Measurements from ENCODE around the gene OCIAD1.

Gene OCIAD1

DNA sequence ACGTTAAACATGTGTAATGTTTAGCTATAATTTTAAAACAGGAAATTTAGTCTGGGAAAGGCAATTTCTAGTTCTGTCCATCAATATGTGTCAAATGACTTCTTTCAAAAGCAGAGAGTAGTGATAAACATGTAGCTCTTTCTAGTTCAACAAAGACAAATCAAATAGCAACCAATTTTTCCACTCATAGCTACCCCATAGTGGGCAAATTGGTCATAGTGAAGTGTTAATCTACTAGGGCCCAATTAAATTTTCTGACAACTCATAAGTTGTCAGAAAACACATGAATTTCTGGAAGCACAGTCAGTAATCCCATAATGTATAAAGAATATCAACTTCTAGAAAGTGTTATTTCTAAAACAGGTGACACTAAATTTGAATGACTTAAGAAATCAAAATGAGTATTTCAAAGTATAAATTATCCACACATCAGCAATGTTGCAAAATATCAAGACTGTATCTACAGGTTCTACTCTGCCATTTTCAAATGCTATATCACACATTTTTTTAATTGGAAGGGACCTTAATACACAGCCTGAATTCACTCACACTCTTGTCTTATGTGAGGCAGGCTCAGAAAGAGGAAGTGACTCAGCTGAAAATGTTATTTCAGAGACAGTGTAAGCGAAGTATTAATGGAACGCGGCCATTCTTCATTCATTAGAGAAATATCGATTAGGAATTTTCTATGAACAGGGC is 68.0 kb downstream of the OCIAD1 start:
- DNase-seq = no peak

DNA sequence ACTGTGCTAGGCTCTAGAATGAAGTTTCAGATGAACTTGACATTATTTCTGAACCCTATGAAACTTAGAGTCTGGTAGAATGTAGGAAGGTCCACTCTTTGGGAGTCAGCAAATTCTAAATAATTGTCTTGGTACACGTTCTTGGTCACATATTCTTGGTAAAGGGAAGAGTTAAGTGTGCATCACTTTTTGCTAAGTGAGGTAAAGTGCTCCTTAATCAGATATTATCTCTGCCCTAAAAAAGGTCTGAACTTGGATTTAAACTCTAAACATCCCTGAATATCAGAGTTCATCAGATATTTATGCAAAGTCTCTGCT is 68.5 kb downstream of the OCIAD1 start:
- DNase-seq = no peak

DNA sequence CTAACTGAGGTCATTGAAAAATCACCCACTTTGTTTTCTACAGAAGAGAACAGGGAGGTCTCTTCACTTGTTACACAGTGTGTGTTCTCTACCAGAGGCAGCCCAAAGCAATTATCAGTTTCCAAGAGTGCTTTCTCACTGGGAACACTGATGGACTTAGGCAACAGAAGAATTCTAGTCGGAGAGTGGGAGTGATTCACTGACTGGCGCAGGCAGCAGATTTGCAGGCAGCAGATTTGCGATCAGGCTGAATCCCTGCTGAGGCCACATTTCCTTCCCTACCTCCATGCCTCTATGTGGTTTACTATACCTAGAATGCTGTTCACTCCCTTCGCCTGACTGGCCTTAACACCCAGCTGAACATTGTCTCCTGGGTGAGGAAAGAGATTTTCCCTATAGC is 69.1 kb downstream of the OCIAD1 start:
- DNase-seq = no peak

DNA sequence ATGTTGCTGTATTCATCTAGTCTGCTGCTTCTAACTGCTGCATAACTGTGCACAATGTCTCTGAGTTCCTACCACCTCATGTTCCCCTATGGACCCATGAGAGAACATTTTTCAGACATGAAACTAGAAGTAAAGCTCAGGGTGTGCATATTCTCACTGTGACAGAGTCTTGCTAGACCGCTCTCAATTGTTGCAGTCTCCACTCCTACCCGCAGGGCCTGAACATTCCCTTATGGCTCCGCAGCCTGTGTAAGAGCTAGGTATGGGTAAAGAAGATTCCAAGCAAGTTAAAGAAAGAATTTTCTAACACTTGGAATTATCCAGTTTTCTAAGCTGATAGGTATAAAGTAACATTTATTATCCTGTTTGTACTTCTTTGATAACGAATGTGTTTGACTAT is 70.3 kb downstream of the OCIAD1 start:
- no peak for DNase-seq

DNA sequence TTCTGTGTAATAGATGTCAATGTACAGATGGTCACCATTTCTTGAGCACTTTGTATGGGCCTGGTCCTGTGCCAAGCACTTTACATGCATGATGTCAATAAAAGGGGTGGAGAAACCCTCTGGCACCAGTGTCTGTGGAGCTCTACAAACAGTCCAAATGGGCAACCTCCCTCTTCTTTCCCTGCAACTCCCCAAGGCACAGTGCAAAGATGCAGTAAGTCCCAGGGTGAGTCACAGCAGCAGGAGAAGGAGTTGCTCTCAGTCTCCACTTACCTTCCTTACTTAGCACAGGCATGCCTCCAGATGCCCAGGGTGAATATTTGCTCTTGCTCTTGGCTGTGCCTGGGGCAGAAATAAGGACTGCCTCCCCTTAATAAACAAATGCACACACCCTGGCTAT is 71.4 kb downstream of the OCIAD1 start:
- no peak for DNase-seq

DNA sequence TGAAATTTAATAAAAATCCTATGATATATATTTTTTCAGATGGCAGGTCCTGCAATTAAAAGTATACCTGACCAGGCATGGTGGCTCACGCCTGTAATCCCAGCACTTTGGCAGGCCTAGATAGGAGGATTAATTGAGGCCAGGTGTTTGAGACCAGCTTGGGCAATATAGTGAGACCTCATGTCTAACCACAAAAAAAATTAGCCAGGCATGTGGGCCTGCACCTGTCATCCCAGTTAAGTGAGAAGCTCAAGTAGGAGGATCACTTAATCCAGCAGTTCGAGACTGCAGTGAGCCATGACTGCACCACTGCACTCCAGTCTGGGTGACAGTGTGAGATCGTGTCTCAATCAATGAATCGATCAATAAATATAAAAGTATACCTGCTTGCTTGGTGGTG is 73.2 kb downstream of the OCIAD1 start:
- no peak for DNase-seq

DNA sequence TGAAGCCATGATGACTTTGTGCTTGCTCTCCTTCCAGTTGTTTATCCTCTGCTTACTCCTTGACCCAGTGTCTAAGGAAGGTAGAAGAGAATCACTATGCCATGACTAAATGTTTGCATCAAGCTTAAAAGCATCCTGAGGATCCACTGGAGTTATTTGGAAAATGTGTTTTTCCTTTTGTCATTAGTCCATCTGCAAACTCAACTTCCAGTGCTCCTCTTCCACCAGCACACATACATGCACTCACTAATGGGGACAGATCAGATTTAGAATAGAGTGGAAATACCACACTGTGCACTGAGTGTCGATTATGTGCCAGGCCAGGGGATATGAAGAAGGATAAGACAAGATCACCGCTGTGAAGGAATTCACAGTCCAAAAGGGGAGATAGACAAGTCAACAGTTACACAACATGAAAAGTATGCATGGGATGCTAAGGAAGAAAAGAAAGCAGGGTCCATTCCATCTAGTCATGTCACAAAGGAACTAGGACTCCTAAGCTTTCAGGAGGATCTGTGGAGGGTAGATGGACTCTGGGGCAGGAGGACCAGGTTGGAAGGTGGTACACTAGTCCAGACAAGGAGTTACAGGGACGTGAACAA is 73.8 kb downstream of the OCIAD1 start:
- no peak for DNase-seq

DNA sequence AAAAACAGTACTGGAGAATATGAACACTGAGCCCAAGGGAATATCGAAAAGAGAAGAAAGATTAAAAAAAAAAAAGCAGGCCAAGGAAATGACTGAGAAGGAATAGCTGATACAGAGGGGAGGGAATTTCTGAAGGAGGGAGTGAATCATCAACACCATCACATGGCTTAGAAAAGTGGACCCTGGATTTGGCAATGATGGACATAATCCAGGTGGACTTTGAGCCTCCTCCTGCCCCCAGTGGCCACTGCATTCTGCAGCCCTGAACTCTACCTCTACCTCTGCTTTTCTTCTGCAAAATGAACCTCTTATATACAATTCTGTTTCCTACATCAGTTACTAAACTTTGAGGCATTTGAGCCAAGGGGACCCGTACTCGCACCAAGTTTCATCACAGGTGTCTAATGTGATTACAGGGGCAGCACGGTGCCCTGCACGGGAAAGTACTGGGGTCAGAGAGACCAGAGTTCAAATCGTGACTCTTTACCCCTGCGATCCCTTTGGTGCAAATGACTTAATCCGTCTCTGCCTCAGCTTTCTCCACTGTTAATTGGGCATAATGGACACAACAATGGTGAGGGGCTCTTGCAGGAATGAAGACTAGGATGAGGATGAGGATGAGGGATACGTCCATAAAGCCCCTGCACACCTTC is 74.6 kb downstream of the OCIAD1 start:
- no peak for DNase-seq

DNA sequence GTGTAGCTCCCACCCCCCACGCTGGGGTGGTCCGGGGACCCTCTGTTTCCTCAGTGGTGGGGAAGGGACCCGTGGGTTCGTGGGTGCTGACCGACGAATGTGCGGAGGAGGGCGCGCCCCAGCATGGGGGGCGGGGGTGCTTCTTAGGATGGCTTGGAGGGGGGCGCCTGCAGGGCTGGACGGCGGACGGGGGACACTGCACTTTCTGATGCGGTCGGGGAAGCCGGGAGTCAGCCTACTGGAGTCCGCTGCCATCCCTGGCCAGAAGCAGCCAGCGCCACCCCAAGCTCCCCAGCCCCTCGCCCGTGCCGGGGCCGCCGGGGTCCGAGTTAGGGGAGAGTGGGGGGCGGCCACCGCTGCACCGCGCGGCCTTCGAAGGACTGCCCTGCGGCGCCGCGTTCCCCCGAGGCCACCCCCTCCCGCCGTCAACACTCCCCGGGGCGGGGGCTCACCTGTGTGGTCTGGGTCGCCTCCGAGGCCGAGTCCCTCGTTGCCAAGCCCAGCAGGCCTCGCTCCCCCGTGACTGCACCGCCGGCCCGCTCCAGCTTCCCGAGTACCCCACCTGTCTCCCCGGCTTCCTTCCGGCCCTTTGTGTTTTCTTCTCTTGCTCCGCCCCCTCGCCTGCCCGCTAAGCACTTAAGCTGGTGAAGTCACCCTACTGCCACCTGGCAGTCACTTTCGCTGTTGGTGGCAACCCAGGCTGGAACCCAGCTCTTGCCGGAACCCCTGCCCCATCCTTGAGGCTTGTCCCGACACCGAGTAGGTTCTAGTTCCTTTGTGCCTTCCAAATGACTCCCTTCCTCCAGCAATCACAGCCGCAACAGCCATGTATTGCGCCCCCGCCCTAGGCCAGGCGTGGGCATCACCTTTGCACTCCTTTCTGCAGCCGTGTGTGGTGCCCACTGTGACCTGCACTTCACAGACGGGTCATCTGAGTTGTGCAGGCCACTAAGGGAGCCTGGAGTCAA is 75.6 kb downstream of the OCIAD1 start, which contains the start of gene OCIAD2:
Gene OCIAD2, minus strand, starts transcription at position 569 of the 968 bp plus-strand sequence. CDS start 2,225 bp downstream, outside the sequence.
- peak; percentile 83 for DNase-seq

DNA sequence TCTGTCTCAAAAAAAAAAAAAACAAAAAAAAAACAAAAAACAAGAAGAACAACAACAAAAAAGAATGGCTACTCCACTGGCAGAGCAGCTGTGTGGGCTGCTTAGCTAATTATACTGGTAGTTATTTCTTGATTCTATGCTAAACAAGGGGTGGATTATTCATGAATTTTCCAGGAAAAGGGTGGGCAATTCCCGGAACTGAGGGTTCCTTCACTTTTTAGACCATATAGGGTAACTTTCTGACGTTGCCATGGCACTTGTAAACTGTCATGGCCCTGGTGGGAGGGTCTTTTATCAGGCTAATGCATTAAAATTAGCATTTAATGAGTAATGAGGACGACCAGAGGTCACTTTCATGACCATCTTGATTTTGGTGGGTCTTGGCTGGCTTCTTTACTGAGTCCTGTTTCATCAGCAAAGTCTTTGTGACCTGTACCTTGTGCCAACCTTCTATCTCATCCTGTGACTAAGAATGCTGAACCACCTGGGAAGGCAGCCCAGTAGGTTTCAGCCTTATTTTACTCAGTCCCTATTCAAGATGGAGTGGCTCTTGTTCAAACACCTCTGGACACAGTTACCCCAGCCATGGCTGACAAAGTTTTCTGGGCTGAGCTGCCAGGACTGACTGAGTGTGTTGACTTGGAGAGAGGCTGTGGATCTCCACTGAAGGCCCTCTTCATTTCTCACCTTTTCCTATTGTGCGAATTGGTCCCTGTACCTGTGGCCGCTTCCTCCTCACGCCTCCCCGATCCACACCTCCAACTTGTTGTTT is 77.0 kb downstream of the OCIAD1 start:
- no peak for DNase-seq

DNA sequence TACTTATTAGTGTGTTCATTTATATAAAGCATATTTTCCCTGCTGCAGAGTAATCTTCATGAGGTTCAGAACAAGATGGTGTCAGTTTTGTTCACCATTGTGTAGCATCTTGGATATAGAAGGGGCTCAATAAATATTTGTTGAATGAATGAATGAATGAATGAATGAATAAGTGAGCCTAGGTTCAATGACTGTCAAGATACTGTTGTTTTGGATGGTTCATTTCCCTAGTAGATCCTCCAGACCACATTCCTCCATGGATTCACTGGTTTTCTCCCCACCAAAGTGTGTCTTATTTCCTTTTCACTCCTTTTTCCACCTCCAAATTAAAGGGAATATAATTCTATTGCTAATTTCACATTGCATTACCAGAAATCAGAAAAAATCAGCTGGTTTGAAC is 77.8 kb downstream of the OCIAD1 start:
- DNase-seq = no peak

DNA sequence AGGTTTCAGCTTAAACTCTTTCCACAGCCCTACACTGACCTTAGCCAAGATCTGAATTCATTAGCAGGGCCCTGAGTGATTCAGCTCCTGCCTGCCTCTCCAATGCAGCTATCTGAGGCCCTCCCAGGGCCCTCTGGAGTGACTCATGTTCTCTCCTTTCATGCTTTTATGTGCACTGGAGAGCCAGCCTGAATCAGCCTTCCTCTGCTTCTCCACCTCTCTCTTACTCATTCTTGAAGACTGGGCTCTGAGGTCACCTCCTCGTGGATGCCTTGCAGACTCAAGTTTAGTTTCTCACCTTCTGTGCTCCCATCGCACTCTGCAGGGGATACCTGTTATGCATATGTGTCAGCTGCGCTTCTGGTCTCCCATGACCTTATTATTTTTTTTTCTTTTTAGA is 78.8 kb downstream of the OCIAD1 start:
- DNase-seq = peak; percentile 56

DNA sequence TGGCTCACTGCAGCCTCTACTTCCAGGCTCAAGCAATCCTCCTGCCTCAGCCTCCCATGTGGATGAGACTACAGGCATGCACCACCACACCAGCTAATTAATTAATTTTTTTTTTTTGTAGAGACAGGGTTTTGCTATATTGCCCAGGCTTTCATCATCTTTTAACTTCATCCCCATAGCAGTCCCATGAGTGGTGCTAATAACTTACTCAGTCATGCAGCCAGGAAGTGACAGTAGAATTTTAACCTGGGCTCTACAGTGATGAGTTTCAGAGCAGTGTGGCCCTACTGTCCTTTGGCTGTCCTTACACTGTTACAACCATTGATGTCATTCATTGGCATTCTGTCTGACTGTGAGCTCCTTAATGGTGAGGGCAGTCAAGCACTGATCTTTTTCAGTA is 79.6 kb downstream of the OCIAD1 start:
- no peak for DNase-seq

Measured in activated naive CD4-positive, alpha-beta T cell treated with Interleukin-2 at 50 U/mL for 16 hours (primary cell).